Ishikawa (cell line): ENCODE results near the gene SLC2A10.

ENCODE experiments used
- CEBPB ChIP-seq: IDR thresholded peaks from 2 replicates; pipeline ENCODE4 v1.6.1; 2012
- CREB1 ChIP-seq: IDR thresholded peaks from 2 replicates; pipeline ENCODE4 v1.6.1; 2012; ENCODE audit warnings: low read depth
- EGR1 ChIP-seq: IDR thresholded peaks from 2 replicates; pipeline ENCODE4 v1.6.1; 2012
- EP300 ChIP-seq: IDR thresholded peaks from 2 replicates; pipeline ENCODE4 v1.6.1; 2012; ENCODE audit warnings: borderline replicate concordance
- FOXM1 ChIP-seq: IDR thresholded peaks from 2 replicates; pipeline ENCODE4 v1.6.1; 2012; ENCODE audit warnings: low read depth, borderline replicate concordance
- MAX ChIP-seq: IDR thresholded peaks from 2 replicates; pipeline ENCODE4 v1.6.1; 2012
- NFIC ChIP-seq: IDR thresholded peaks from 2 replicates; pipeline ENCODE4 v1.6.1; 2012
- RAD21 ChIP-seq: IDR thresholded peaks from 2 replicates; pipeline ENCODE4 v1.6.1; 2012; ENCODE audit warnings: low read depth
- REST ChIP-seq: IDR thresholded peaks from 2 replicates; pipeline ENCODE4 v1.6.1; 2012; ENCODE audit warnings: low read depth, mild to moderate bottlenecking
- TAF1 ChIP-seq: IDR thresholded peaks from 2 replicates; pipeline ENCODE4 v1.6.1; 2012; ENCODE audit warnings: low read depth, mild to moderate bottlenecking
- TCF12 ChIP-seq: IDR thresholded peaks from 2 replicates; pipeline ENCODE4 v1.6.1; 2012; ENCODE audit warnings: low read depth
- TEAD4 ChIP-seq: IDR thresholded peaks from 2 replicates; pipeline ENCODE4 v1.6.1; 2012
- USF1 ChIP-seq: IDR thresholded peaks from 2 replicates; pipeline ENCODE4 v1.6.1; 2012
- YY1 ChIP-seq: IDR thresholded peaks from 2 replicates; pipeline ENCODE4 v1.6.1; 2012; ENCODE audit warnings: low read depth
- ZBTB7A ChIP-seq: IDR thresholded peaks from 2 replicates; pipeline ENCODE4 v1.6.1; 2012; ENCODE audit warnings: low read depth

SLC2A10 gene

GRCh38 chr20:46683668-46683938, 25.8 kb upstream of the SLC2A10 start:
- TF ChIP-seq USF1 (no peak), EGR1 (no peak), ZBTB7A (no peak), CREB1 (no peak), TCF12 (no peak), YY1 (no peak), TEAD4 (no peak), RAD21 (no peak), EP300 (no peak), NFIC (no peak), TAF1 (no peak), FOXM1 (no peak), REST (no peak), MAX (no peak), CEBPB (no peak)

DNA sequence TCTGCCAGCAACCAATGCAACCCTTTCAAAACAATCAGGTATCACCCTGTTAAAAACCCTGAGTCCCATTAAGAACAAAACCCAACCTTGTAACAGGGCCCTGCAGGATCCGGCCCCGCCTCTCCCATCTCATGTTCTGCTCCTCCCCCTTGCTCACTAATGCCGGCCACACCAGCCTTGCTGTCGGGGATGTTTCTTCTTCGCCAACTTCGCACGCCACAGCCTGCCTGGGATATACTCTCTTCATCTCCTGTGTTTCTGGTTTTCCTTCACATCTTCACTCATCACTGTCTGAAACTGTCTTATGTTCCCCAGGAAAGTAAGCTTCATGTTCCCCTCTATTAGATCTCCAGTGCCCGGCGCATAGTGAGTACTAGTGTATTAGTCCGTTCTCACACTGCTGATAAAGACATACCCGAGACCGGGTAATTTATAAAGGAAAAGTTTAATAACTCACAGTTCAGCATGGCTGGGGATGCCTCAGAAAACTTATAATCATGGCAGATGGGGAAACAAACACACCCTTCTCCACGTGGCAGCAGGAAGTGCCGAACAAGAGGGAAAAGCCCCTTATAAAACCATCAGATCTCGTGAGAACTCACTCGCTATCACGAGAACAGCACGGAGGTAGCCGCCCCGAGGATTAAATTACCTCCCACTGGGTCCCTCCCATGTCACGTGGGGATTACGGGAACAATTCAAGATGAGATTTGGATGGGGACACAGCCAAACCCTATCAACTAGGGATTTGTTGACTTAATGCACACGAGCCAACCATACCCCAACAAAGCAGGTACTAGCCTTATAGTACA, 25.3 kb upstream of the SLC2A10 start:
- TF ChIP-seq USF1 (0 out of 2 replicates have a peak, but pooled peaks have one; percentile 16), MAX (no peak)

DNA sequence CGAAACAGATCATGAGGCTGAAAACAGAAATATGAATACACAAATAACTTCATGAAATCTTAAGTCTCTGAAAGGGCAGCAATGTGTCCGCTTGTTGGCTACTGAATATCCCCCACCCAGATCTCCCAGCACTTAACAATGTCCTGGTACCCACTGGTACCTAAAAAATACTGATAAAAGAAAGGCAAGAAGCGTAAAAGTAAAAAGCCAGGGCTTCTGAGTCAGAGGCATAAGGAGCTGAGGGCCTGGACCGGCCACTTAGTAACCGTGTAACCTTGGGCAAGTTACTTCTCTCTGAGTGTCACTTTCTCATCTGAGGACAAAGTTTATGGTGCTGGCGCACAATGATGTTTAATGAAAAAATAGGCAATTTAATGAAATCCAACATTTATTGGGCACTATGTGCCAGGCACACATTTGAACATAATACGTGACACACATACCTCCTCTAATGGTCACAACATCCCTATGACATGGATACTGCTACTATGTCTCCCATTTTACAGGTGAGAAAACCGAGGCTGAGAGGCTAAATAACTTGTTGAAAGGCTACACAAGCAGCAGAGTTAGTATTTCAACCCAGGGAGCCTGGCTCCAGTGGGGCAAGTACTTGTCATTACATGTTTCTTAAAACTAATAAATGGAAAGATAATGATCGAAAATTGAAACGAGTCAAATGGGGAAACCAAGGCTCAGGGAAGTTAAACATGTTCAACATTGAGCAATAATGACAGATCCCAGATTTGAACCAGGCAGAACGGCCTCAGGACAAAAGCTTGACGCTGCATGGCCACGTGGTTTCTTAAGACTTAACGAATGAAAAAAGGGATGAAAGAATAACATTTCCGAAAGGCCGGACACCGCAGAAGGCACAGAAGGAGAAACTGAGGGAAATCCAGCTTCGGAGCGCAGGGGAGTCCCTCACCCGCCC, 21.0 kb upstream of the SLC2A10 start:
- peak; percentile 74; the same call in 1 of the 2 replicates for TF ChIP-seq MAX
- TF ChIP-seq RAD21 = no peak
- peak; percentile 73 for TF ChIP-seq USF1

DNA sequence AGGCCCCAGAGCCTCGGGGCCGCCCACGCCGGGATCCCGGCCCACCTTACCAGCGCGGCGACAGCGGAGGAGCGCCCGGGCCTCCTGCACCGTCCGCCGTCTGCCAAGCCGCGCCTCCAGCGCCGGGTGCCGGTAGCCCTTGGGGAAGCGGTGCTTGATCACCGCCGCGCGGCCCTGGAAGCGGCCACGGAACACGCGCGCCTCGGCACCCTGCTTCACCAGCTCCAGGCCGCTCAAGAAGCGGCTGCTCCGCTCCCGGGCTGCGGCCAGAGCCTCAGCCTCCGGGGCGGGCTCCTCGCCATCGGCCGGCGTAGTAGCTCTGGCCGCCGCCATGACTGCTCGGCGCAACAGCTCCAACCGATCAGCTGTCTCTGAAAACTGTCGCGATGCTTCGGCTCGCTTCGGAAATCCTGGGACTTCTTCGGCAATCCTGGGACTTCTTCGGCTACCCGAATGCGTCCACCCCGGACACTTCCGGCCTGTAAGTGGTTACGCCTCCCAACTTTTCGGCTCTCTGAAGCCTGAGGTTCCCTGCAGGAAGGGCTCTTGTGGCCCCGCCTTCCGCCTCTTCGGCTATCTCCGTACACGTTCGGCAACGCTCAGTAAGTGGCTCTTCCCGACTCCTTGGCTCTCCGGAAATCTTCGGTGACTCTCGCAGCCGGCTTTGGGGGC, 20.2 kb upstream of the SLC2A10 start, which contains the start of gene TP53RK:
Gene TP53RK, minus strand, starts transcription at position 363 of the 672 bp plus-strand sequence. Its CDS starts 30 bp downstream, at position 333.
- TF ChIP-seq CREB1 (no peak), EGR1 (peak; percentile 13; the same call in 1 of the 2 replicates), NFIC (no peak), CEBPB (peak; percentile 11; the same call in 1 of the 2 replicates), YY1 (peak; percentile 93), TAF1 (peak; percentile 93), TCF12 (peak; percentile 31; the same call in 1 of the 2 replicates), MAX (no peak; the same call in none of the 2 replicates), TEAD4 (no peak), FOXM1 (no peak), USF1 (peak; percentile 59; the same call in 1 of the 2 replicates), RAD21 (no peak), REST (no peak), EP300 (peak; percentile 9; the same call in 1 of the 2 replicates), ZBTB7A (no peak)
